SK-N-SH (cell line): ENCODE measurements around the gene MLLT11. TPM values are rescaled to one million over a fixed set of nuclear protein-coding genes. Genes with fewer than 3 reads are reported as not detected.

Source experiments
- CTCF ChIA-PET: fragments of 300-600, 350-600 bp; formaldehyde crosslinking; extraction: SDS; loops from one replicate; lab custom pipeline; 2021; lab: Yijun Ruan, JAX
- POLR2A ChIA-PET: fragments of 350-600 bp; sonication (Branson Sonifier 250); formaldehyde crosslinking; extraction: SDS; loops from one replicate; lab custom pipeline; 2020; ENCODE audit warnings: antibody characterized with exemption, inconsistent platforms; lab: Yijun Ruan, JAX
- DNase-seq: peaks from one replicate; pipeline ENCODE4 v3.0.0; 2012
- H2AFZ ChIP-seq: fragments of 200-600 bp; sonication (generic); 2 replicates; pipeline ENCODE4 v1.8.1; 2016; ENCODE audit warnings: antibody characterized with exemption, mild to moderate bottlenecking, low read depth
- H3F3A ChIP-seq: fragments of 200-600 bp; sonication (generic); replicated peaks from 2 replicates; pipeline ENCODE3; 2016; ENCODE audit warnings: antibody characterized with exemption, mild to moderate bottlenecking; ENCODE audit not compliant: insufficient read depth
- H3K27ac ChIP-seq, 2 experiments: fragments of 200-500 bp in 1 of 2; fragments of 200-600 bp in 1 of 2; sonication (Bioruptor generic) in 1 of 2; sonication (generic), shearing (Covaris generic) in 1 of 2; 2 replicates each; pipeline versions ENCODE4 v1.5.1 to v1.6.1; 2014 to 2016; ENCODE audit warnings: low read depth in 2 of 2, inconsistent platforms in 1 of 2, low read length in 1 of 2, mild to moderate bottlenecking in 1 of 2, mixed read lengths in 1 of 2
- H3K27me3 ChIP-seq: fragments of 200-600 bp; sonication (generic), shearing (Covaris generic); 2 replicates; pipeline ENCODE4 v1.6.1; 2016; ENCODE audit warnings: mixed run types; ENCODE audit not compliant: insufficient read depth
- H3K36me3 ChIP-seq, 2 experiments: fragments of 200-500 bp in 1 of 2; fragments of 200-600 bp in 1 of 2; sonication (Bioruptor generic) in 1 of 2; sonication (generic) in 1 of 2; replicated peaks in 1 of 2; 2 replicates each; pipeline versions ENCODE3 to v1.5.1; 2014 to 2016; ENCODE audit warnings: low read length in 1 of 2, mild to moderate bottlenecking in 1 of 2; ENCODE audit not compliant: insufficient read depth in 2 of 2, control insufficient read depth in 1 of 2
- H3K4me1 ChIP-seq, 2 experiments: fragments of 200-500 bp in 1 of 2; fragments of 200-600 bp in 1 of 2; sonication (Bioruptor generic) in 1 of 2; sonication (generic), shearing (Covaris generic) in 1 of 2; 2 replicates each; pipeline versions ENCODE4 v1.5.1 to v1.6.1; 2014 to 2016; ENCODE audit warnings: low read depth in 1 of 2, low read length in 1 of 2, mixed run types in 1 of 2; ENCODE audit not compliant: insufficient read depth in 2 of 2, control insufficient read depth in 1 of 2
- H3K4me2 ChIP-seq: fragments of 200-600 bp; sonication (generic), shearing (Covaris generic); 2 replicates; pipeline ENCODE4 v1.6.1; 2017; ENCODE audit warnings: mixed run types
- H3K4me3 ChIP-seq, 2 experiments: fragments of 200-500 bp in 1 of 2; fragments of 200-600 bp in 1 of 2; sonication (Bioruptor generic) in 1 of 2; sonication (generic), shearing (Covaris generic) in 1 of 2; 2 replicates each; pipeline versions ENCODE4 v1.5.1 to v1.8.1; 2014 to 2016; ENCODE audit warnings: low read depth in 2 of 2, inconsistent platforms in 1 of 2, low read length in 1 of 2, mild to moderate bottlenecking in 1 of 2, mixed read lengths in 1 of 2, moderate library complexity in 1 of 2
- H3K79me2 ChIP-seq: fragments of 200-600 bp; sonication (generic); 2 replicates; pipeline ENCODE4 v1.8.1; 2017; ENCODE audit warnings: mild to moderate bottlenecking; ENCODE audit not compliant: insufficient read depth
- H3K9ac ChIP-seq: fragments of 200-600 bp; sonication (generic); 2 replicates; pipeline ENCODE4 v1.6.1; 2017; ENCODE audit warnings: mixed run types
- H3K9me2 ChIP-seq: fragments of 200-600 bp; sonication (generic); 2 replicates; pipeline ENCODE4 v1.6.1; 2017; ENCODE audit warnings: mixed run types
- H3K9me3 ChIP-seq: fragments of 200-600 bp; sonication (generic); 2 replicates; pipeline ENCODE4 v1.6.1; 2017; ENCODE audit warnings: mixed run types, mild to moderate bottlenecking, moderate library complexity
- H4K20me1 ChIP-seq: fragments of 200-600 bp; sonication (generic); 2 replicates; pipeline ENCODE4 v1.6.1; 2017; ENCODE audit warnings: mild to moderate bottlenecking, mixed run types; ENCODE audit not compliant: insufficient read depth
- CTCF ChIP-seq: fragments of 200-600 bp; sonication (generic); IDR thresholded peaks from 2 replicates; pipeline ENCODE4 v1.6.1; 2017; ENCODE audit warnings: antibody characterized with exemption, mild to moderate bottlenecking, moderate library complexity
- ELF1 ChIP-seq: IDR thresholded peaks from 2 replicates; pipeline ENCODE4 v1.4.0; 2012
- EP300 ChIP-seq, 2 experiments: IDR thresholded peaks; 2 replicates each; pipeline versions ENCODE4 v1.4.0 to v1.6.1; 2012; ENCODE audit warnings: borderline replicate concordance in 1 of 2, low read depth in 1 of 2, low read length in 1 of 2
- FOSL2 ChIP-seq: IDR thresholded peaks from 2 replicates; pipeline ENCODE4 v1.4.0; 2012; ENCODE audit warnings: low read depth, mild to moderate bottlenecking, moderate library complexity, borderline replicate concordance
- FOXJ3 ChIP-seq: sonication (generic); formaldehyde crosslinking; IDR thresholded peaks from 2 replicates; pipeline ENCODE4 v1.5.1; 2020; ENCODE audit warnings: mild to moderate bottlenecking, missing genetic modification reagents
- FOXM1 ChIP-seq: IDR thresholded peaks from 2 replicates; pipeline ENCODE4 v1.4.0; 2012; ENCODE audit warnings: low read depth, mild to moderate bottlenecking
- GABPA ChIP-seq: IDR thresholded peaks from 2 replicates; pipeline ENCODE4 v1.4.0; 2012; ENCODE audit warnings: low read depth, mild to moderate bottlenecking
- MAX ChIP-seq: IDR thresholded peaks from 2 replicates; pipeline ENCODE4 v1.4.0; 2012; ENCODE audit warnings: low read depth
- MXI1 ChIP-seq: IDR thresholded peaks from 2 replicates; pipeline ENCODE4 v1.6.1; 2012; ENCODE audit warnings: mild to moderate bottlenecking, low read depth, low read length, improper control_type of control experiment
- NFIC ChIP-seq: IDR thresholded peaks from 2 replicates; pipeline ENCODE4 v1.4.0; 2012; ENCODE audit warnings: borderline replicate concordance
- PBX3 ChIP-seq: IDR thresholded peaks from 2 replicates; pipeline ENCODE4; 2012
- RCOR1 ChIP-seq: fragments of 150-350 bp; IDR thresholded peaks from 2 replicates; pipeline ENCODE4 v1.6.1; 2017; ENCODE audit warnings: antibody characterized with exemption, low read length
- RXRA ChIP-seq: IDR thresholded peaks from 2 replicates; pipeline ENCODE4 v1.4.0; 2012; ENCODE audit warnings: low read depth, mild to moderate bottlenecking, borderline replicate concordance
- SIN3A ChIP-seq: IDR thresholded peaks from 2 replicates; pipeline ENCODE4 v1.6.1; 2012; ENCODE audit warnings: low read depth, mild to moderate bottlenecking, low read length, moderate library complexity, borderline replicate concordance
- TAF1 ChIP-seq: IDR thresholded peaks from 2 replicates; pipeline ENCODE4 v1.6.1; 2012; ENCODE audit warnings: low read depth, mild to moderate bottlenecking, low read length, moderate library complexity, borderline replicate concordance
- USF2 ChIP-seq: fragments of 150-350 bp; IDR thresholded peaks from 2 replicates; pipeline ENCODE4 v1.6.1; 2017; ENCODE audit warnings: antibody characterized with exemption, low read length, low read depth, borderline replicate concordance
- YY1 ChIP-seq: IDR thresholded peaks from 2 replicates; pipeline ENCODE4 v1.4.0; 2012; ENCODE audit warnings: low read depth, mild to moderate bottlenecking
- WGBS: methylation state at CpG from one replicate; pipeline ENCODE4 v1.1.6; 2017; ENCODE audit warnings: low lambda C conversion rate; 5-methylcytosine and 5-hydroxymethylcytosine counted together
- polyA plus RNA-seq, 3 experiments: library from polyadenylated mRNA; depleted of rRNA; stranded (reverse); fragments of >200 nt; gene quantifications; 2 replicates each; pipeline ENCODE4 v1.2.3, GENCODE V29; 2012

The MLLT11 gene
- polyA plus RNA-seq, 1 of the 3 experiments (the other 2 are of a cell fraction) = 26.7 TPM

- H3K9me3 ChIP-seq = no peaks in the 10 kb centered on the region
- H3K4me3 ChIP-seq = peak overlapping the region; percentile 73 to 77
- ChIA-PET CTCF (interaction anchor here (0.6 to 4.4 kb wide), 17 partner anchors 9 to 792 kb away, joined by 3 to 67 read pairs (median 4); partner anchors contain the start of genes BNIPL, CDC42SE1, GABPB2 and MLLT11), POLR2A (interaction anchor here (1.1 to 3.5 kb wide), 4 partner anchors 11 to 49 kb away, joined by 3 to 24 read pairs (median 6); partner anchors contain the start of genes CDC42SE1, MINDY1 and MLLT11)
- peak overlapping the region; percentile 98; the same call in 1 of the 2 replicates for H2AFZ ChIP-seq
- H3K4me2 ChIP-seq = peak overlapping the region; percentile 95
- H3K27me3 ChIP-seq = no peaks in the 10 kb centered on the region
- peaks cover 15% of the 10 kb centered on the region; the same call in 1 of the 2 replicates for H3K79me2 ChIP-seq
- H3K36me3 ChIP-seq = peaks cover 20 to 29% of the 10 kb centered on the region in 2 experiments
- 3% methylated on average over 22 of the region's 48 CpGs for WGBS
- peak overlapping the region; percentile 70 to 95 for H3K27ac ChIP-seq
- H4K20me1 ChIP-seq = no peaks in the 10 kb centered on the region
- H3F3A ChIP-seq = peaks cover 29% of the 10 kb centered on the region
- TF ChIP-seq FOXJ3 (CRISPR knock-in tag) = no peak
- no peak for TF ChIP-seq RXRA
- TF ChIP-seq PBX3 = 0 out of 2 replicates have a peak, but pooled peaks have one; percentile 1
- TF ChIP-seq MAX = peak; percentile 78
- peak; percentile 9; the same call in 1 of the 2 replicates for TF ChIP-seq ELF1
- TF ChIP-seq GABPA = no peak; the same call in 1 of the 2 replicates
- peak; percentile 87 for TF ChIP-seq YY1
- peak; percentile 20; the same call in 1 of the 2 replicates for TF ChIP-seq SIN3A
- no peak for TF ChIP-seq EP300 (IDR thresholded peaks at IDR 0.05; ENCODE audit: borderline replicate concordance in 1 of 2, low read depth in 1 of 2, low read length in 1 of 2)
- TF ChIP-seq TAF1 = peak; percentile 9; the same call in 1 of the 2 replicates
- TF ChIP-seq FOSL2 = no peak
- no peak for TF ChIP-seq FOXM1
- TF ChIP-seq NFIC = no peak
- TF ChIP-seq CTCF = peak; percentile 61
- TF ChIP-seq USF2 = no peak; the same call in 1 of the 2 replicates
- TF ChIP-seq MXI1 = peak; percentile 60; the same call in 1 of the 2 replicates
- no peak for TF ChIP-seq RCOR1
- peaks cover 0 to 12% of the 10 kb centered on the region in 2 experiments; a peak in 2 of 4 replicates for H3K4me1 ChIP-seq
- H3K9ac ChIP-seq = peak overlapping the region; percentile 75
- H3K9me2 ChIP-seq = no peaks in the 10 kb centered on the region
- DNase-seq = peak; percentile 79
These were observed 12.1 kb upstream of the MLLT11 start for GRCh38 chr1:151047925-151048644.
